T-helper 1 cell treated with Interleukin-12 subunit alpha and Interleukin-12 subunit beta and Interleukin-4 antibody, amounts not matched to agents 30 ng/mL and 1 ng/mL, for 36 hours (primary cell): Measurements from ENCODE around the gene IFI27L1. TPM values are rescaled to one million over a fixed set of nuclear protein-coding genes. Genes with fewer than 3 reads are reported as not detected.

Source experiments
- intact Hi-C: fragments of 100-400 bp; cut with micrococcal nuclease; formaldehyde crosslinking; loops from one replicate; pipeline ENCODE4 v1.15.1; 2024
- total RNA-seq: library from RNA; stranded (reverse); gene quantifications from 2 replicates; pipeline ENCODE4 v1.2.3, GENCODE V29; 2022

IFI27L1 gene
- total RNA-seq, 1 donor from 2014 or later, result 32.4 TPM

DNA sequence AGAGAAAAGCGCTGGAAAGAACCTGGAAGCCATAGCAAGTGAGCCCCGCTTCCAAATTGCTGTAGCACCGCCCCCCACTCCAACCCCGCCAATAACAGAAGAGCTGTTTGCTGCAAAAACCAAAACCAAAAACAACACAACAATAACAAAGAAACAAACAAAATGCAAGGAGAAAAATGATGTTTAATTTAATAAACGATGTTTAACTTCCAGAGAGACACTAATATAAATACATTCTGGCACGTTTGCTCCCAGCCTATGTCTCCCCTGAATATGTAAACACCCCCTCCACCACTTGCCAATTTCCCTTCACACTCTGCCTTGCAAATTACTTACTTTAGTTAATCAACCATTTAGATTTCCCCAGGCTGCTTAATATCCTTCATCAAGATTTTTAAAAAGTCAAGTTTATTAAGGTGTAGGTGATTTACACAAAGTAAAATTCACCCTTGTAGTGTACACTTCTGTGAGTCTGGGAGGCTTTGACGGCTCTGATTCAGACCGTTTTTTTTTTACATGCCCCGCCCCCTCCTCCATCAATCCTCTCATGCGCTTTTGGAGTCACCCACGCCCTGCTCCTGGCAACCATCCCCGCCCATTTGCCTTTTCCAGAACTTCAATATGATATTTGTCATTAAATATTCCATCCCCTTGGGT lies 48.8 kb downstream of the IFI27L1 start:
- intact Hi-C loops, result loop anchor here (1.0 to 5.0 kb wide), 7 partner anchors 44 to 282 kb away; partner anchors contain the start of genes DDX24, IFI27L1, OTUB2 and PPP4R4

DNA sequence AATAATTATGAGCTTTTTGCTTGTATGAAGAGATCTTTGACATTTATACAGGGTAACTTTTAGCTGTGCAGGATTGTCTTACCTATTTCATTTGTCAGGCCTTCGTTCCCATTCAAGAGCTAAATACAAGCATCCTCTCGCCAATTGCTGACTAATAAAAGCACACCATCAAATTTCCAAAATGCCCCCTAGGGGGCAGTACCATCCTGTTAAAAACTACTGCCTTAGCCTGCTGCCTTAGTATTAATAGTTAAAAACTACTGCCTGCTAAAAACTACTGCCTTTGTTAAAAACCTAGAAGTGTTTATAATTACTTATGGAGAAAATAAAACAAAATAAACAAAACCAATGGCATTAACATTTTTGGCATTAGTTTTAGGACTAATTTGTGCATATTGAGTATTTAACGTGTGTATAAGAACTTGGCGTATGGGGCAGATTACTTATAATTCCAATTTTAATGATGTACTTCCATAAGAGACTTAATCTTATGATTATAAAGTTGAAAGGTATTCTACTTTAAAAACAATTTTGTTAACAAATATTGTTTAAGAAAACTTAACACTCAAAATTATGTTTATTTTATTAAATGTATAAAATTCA lies 51.3 kb downstream of the IFI27L1 start:
- intact Hi-C loops, result loop anchor here (1.0 to 5.0 kb wide), 4 partner anchors 48 to 280 kb away; no protein-coding TSS in a partner anchor

DNA sequence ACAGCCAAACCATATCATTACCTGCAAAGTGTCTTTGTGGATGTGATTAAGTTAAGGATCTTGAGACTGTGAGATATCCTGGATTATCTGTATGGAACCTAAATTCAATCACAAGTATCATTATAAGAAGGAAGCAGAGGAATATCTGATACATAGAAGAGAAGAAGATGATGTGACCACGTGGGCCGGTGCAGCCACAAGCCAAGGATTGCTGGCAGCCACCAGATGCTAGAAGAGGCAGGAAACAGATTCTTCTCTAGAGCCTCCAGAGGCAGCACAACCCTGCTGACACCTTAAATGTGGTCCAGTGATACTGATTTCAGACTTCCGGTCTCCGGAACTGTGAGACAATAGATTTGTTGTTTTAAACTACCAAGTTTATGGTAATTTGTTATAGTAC lies 54.4 kb downstream of the IFI27L1 start:
- intact Hi-C loops, result no loop called here

DNA sequence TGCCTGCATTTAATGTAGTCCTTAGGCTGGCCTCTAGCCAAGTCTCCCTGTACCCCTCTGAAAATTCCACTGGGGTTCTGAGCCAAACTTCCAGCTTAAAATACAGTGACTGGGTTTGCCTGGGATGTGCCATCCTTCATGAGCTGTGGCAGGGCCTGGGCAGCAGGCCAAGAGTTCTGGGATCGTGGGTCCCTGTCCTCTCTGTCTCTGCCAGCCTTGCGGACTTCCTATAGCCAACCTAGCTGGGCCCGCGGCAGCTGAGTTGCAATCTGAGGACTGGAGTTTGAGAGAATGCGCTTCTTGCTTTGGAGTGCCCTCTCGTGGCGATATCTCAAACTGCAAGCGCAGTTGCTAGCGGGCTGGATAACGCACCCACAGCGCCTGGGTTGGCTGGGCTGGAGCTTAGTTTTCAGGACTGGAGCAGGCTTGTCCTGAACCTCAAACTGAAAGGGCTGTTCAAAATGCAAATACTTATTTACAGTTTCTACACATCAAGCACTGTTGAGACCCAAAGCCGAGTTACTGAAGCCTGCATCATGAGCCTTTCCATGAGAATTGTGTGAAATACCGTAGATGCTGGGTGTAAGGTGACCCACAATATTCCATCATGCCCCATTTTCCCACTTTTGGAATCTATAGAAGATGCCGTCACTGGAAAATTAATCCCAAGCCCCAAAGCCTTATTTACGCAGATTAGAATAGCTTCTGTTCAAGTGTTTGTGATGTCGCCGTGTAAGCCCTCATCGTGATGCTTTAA lies 55.6 kb downstream of the IFI27L1 start:
- intact Hi-C loops, result loop anchor here (1.0 kb wide), 6 partner anchors 44 to 481 kb away; no protein-coding TSS in a partner anchor

DNA sequence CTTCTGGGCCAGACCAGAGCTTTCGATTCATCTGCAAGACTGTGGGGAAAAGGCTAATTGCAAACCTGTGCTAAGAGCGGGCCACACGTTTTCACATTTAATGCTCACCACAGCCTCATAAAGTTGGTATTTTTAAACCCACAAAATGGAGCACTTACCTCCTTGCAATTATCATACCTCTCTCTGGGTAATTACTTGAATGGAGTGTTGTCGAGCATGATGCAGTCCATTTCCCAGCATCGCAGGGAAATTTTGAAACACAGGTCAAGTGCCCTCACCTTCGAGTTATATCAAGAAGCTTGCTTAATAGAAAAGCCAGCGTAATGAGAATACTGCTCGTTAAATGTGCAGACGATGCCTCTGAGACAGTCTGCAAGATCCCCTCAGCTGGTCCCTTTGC lies 57.1 kb downstream of the IFI27L1 start:
- intact Hi-C loops, result no loop called here

DNA sequence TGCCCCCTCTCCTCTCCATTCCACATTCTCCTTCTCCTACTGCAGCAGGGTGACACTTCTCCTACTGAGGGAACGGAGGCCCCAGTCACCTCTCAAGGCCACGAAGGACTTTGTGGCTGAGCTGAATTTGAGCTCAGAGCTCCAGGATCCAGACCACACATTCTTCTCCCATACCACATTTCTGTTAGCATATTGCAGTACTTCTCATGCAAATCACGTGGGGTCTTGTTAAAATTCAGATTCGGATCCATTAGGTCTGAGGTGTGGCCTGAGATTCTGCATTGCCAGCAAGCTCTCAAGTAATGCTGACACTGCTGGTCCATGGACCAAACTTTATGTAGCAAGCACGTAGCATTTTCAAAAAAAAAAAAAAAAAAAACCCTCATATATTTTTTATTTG lies 57.9 kb downstream of the IFI27L1 start:
- intact Hi-C loops, result no loop called here

DNA sequence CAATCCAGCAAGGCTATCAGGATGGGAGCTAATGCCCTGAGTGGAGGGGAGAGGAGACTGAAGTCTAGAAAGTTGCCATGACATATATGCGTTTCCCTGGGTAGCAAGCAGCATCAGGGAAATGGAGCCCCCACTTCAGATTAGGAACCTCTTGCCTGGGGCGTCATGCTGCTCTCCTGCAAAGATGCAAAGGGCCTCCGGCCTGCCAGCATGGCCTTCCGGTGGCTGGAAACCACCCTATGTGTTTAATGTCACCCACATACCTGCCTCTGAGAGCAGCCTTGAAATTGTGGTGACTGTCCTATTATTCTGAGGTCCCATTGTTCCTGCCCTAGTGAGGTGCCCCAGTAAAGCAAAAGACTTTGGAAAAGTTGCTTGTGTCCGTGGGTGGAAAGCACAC lies 58.3 kb downstream of the IFI27L1 start:
- intact Hi-C loops, result no loop called here

DNA sequence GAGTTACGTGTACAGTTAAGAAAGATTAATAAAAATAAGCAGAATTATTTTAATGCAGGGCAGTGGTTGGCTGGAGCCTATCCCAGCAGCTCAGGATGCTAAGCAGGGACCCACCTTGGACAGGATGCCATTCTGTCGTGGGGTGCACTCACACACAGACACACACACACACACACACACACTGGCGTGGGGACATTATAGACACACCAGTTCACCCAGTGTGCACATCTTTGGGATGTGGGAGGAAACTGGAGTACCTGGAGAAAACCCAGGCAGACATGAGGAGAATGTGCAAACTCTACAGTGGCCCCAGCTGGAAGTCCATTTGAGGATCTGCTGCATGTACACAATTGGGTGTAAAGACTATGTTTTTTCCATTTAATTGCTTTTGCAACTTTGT lies 61.1 kb downstream of the IFI27L1 start:
- intact Hi-C loops, result no loop called here

DNA sequence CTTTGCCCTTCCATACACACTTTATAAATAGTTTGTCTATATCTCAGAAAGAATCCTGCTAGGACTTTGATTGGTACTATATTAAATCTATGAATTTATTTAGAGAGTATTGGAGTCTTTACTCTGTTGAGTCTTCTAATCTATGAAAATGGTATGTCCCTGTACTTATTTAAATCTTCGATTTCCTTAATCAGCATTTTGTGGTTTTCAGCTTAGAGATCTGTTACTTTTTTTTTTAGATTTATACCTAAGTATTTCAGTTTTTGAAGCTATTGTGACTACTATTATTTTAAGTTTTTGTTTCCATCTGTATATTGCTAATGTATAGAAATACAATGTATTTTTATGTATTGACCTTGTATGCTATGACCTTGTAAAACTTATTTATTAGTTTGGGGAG lies 61.7 kb downstream of the IFI27L1 start:
- intact Hi-C loops, result no loop called here

DNA sequence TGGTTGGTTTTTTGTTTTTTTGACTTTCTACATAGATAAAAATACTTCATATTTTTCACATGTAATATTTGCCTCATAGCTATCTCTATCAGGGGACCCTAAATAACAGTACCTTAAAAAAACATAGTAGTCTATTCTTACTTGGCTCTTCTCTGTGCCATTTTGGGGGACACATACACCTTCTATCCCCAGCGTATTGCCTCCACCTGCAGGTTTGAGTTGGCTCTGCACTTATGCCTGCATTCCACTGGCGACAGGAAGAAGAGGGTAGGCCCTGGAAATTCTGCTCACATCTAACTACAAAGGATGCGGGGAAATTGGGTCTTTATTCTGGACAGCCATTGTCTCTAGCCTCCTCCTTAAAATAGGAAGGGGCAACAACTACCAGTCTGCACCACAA lies 62.1 kb downstream of the IFI27L1 start:
- intact Hi-C loops, result no loop called here

DNA sequence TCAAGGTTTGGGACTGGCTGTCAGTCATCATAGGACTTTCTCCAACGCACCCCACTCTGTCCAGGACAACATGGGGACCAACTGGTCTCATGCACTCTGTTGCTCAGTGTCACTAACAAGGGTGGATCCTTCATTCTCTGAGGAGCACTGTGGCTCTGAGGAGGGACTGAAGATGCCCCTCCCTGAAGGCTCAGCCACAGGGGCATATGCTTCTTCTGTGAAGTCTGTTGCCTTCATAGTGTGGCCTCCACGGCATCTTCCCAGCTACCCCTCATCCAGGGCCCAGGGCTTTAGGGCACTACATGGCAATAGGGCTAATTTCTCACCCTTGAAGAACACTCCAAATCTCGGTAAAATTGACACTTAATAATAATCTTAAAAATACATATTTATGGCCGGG lies 62.6 kb downstream of the IFI27L1 start:
- intact Hi-C loops, result no loop called here

DNA sequence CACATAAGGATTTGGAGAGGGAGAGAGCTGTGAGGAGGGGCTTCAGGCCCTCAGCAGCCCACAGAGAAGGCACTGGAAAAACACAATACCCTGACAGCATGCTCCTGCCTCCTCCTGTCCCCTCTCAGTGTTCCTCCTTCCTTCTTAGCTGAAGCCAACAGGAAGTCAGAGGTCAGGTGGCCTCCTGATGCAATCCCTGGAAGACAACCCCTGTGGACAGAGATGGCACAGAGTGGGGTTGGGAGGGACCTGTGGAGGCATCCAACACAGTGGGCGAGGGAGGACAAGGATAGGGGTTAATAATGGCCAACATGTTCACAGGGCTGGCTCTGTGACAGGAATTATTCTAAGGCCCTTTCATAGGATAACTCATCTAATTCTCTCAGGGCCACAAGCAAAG lies 63.7 kb downstream of the IFI27L1 start:
- intact Hi-C loops, result no loop called here

DNA sequence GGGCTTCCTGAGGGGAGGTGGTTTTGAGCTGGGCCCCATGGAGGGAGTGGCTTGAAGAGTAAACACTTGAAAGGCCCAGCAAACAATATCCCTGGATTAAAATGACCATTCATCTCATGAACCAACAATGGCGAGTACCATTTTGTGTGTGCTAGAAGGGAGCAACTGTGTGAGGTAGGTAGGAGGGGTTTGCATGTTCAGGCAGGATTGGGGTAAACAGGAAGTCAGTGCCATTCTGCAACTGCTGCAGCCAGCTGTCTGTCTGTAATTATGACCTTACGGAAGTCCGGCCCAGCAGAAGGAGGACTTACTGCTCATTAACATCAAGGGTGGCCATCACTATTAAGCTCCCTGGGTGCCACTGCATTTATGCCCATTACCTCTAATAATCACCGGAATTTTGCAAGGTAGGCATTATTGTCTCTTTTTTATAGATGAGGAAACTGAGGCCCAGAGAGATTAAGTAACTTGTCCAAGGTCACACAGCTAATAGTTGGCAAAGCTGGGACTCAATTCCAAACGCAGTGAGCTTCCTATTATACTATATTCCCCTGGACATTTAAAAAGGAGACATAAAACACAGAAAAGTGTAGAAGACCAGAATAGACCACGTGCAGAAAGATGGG lies 64.9 kb downstream of the IFI27L1 start:
- intact Hi-C loops, result no loop called here

Other genes with a start within 250 kb of the IFI27L1 start
- not detected in 2 replicates for gene FAM181A, start 154.0 kb upstream of the IFI27L1 start, total RNA-seq
- gene ASB2, start 104.7 kb upstream of the IFI27L1 start, total RNA-seq, result 62.2 and 66.6 TPM in 2 replicates
- 0.15 TPM in 1 of 2 replicates, not detected in the other for gene CCDC197, start 84.0 kb upstream of the IFI27L1 start, total RNA-seq
- 2.9 and 3.3 TPM in 2 replicates for gene OTUB2, start 55.0 kb upstream of the IFI27L1 start, total RNA-seq
- 206 and 208 TPM in 2 replicates for gene DDX24, start 108 bp upstream of the IFI27L1 start, total RNA-seq
- gene IFI27, start 29.4 kb downstream of the IFI27L1 start, total RNA-seq, result 127 and 132 TPM in 2 replicates
- 68.1 and 74.2 TPM in 2 replicates for gene IFI27L2, start 48.3 kb downstream of the IFI27L1 start, total RNA-seq
- gene PPP4R4, start 93.0 kb downstream of the IFI27L1 start, total RNA-seq, result 0.59 and 0.88 TPM in 2 replicates
- gene SERPINA10, start 212.0 kb downstream of the IFI27L1 start, total RNA-seq, result not detected in 2 replicates
- gene SERPINA6, start 242.0 kb downstream of the IFI27L1 start, total RNA-seq, result not detected in 2 replicates